ENCODE measurements around the gene PPP3CA.

DNA sequence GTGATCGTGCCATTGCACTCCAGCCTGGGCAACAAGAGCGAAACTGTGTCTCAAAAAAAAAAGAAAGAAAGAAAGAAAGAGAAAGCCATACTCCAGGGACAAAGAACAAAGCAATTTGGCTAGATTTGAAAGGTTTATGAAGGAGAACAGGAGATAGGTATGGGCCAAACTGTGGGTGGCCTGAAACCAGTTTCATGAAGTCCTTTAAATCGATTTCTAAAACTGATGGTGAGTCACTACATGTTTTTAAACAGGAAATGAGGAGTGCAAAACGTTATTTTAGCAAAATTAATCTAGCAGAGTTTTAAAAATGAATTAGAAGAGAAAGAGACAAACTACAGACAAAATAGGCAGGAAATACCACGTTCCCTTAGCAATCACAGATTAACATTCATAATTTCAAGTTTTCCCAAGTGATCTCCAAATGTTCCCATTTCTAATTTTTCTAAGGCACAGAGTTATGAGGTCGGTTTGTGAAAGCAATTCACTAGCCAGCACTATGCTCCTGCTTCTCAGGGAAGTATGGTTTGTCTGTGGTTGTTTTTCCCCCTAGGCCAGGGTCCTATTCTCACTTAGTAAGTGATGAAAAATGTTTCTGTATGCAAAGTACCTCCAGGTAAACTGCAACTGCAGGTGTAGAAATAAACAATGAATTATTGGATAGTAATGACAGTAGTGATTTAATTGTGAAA, 190.6 kb downstream of the PPP3CA start:
- TF ChIP-seq ZBTB7A (IDR thresholded peaks at IDR 0.05; ENCODE audit: low read depth) (no peak), EP300 (IDR thresholded peaks at IDR 0.05; ENCODE audit: borderline replicate concordance) (no peak), YY1 (IDR thresholded peaks at IDR 0.05; ENCODE audit: low read depth) (no peak), FOXM1 (IDR thresholded peaks at IDR 0.05; ENCODE audit: borderline replicate concordance, low read depth) (no peak), RAD21 (IDR thresholded peaks at IDR 0.05; ENCODE audit: low read depth) (no peak), TAF1 (IDR thresholded peaks at IDR 0.05; ENCODE audit: low read depth) (no peak), TCF12 (IDR thresholded peaks at IDR 0.05; ENCODE audit: low read depth) (no peak)
- TF ChIP-seq, protein P1, sequence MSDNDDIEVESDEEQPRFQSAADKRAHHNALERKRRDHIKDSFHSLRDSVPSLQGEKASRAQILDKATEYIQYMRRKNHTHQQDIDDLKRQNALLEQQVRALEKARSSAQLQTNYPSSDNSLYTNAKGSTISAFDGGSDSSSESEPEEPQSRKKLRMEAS (IDR thresholded peaks at IDR 0.05) = no peak
